Upper lobe of left lung (tissue), 6 donors: ENCODE measurements around the gene MRPS18A. TPM values are rescaled to one million over a fixed set of nuclear protein-coding genes. Genes with fewer than 3 reads are reported as not detected.

Source experiments
- ATAC-seq, 2 donors: fragments of 200-7000 bp; cut with Tn5 transposase; one replicate each; pipeline ENCODE4 v1.9.1; 2022; ENCODE audit warnings: mild to moderate bottlenecking in 2 of 2, moderate library complexity in 2 of 2; ENCODE audit not compliant: low FRiP score in 2 of 2
- DNase-seq, 2 donors: peaks; one replicate each; pipeline ENCODE4 v3.0.0-alpha.2; 2019 to 2020
- H3K27ac ChIP-seq, 4 donors: fragments of 200-600 bp; sonication (generic); one replicate each; pipeline ENCODE4 v1.5.1; 2016 to 2019
- H3K27me3 ChIP-seq, 4 donors: fragments of 200-600 bp; sonication (generic); one replicate each; pipeline ENCODE4 v1.5.1; 2017 to 2019
- H3K36me3 ChIP-seq, 4 donors: fragments of 200-600 bp; sonication (generic); one replicate each; pipeline ENCODE4 v1.5.1; 2016 to 2019
- H3K4me1 ChIP-seq, 4 donors: fragments of 200-600 bp; sonication (generic); one replicate each; pipeline ENCODE4 v1.5.1; 2018 to 2019
- H3K4me3 ChIP-seq, 4 donors: fragments of 200-600 bp; sonication (generic); one replicate each; pipeline ENCODE4 v1.5.1; 2017 to 2019; ENCODE audit warnings: mild to moderate bottlenecking in 2 of 4, moderate library complexity in 1 of 4
- H3K9me3 ChIP-seq, 4 donors: fragments of 200-600 bp; sonication (generic); one replicate each; pipeline ENCODE4 v1.5.1; 2018 to 2019
- EP300 ChIP-seq, 4 donors: sonication (generic); formaldehyde crosslinking; IDR thresholded peaks; one replicate each; pipeline ENCODE4 v1.5.1; 2017; ENCODE audit warnings: antibody characterized with exemption in 4 of 4, control low read depth in 2 of 4
- POLR2A ChIP-seq, 4 donors: fragments of 450-650 bp; IDR thresholded peaks; one replicate each; pipeline ENCODE4 v1.5.1; 2016 to 2017; ENCODE audit warnings: antibody characterized with exemption in 4 of 4, mild to moderate bottlenecking in 2 of 4
- POLR2AphosphoS5 ChIP-seq, 2 donors: sonication (generic); formaldehyde crosslinking; IDR thresholded peaks; one replicate each; pipeline ENCODE4 v1.5.1; 2017; ENCODE audit warnings: antibody characterized with exemption in 2 of 2
- WGBS, 2 donors: methylation state at CpG; one replicate each; pipeline ENCODE4 v1.1.5; 2017 to 2018; 5-methylcytosine and 5-hydroxymethylcytosine counted together
- total RNA-seq, 6 donors: library from RNA; depleted of rRNA in 4 of 6; stranded (reverse); fragments of >200 nt in 4 of 6; gene quantifications; one replicate each; pipeline versions ENCODE4 v1.1.0 to v1.2.1, GENCODE V29; 2016 to 2021
- TF ChIP-seq, protein P1 (sequence below), 6 experiments: fragments of 450-650 bp in 4 of 6; fragments of 200-600 bp in 2 of 6; sonication (generic) in 2 of 6; IDR thresholded peaks; one replicate each; pipeline ENCODE4 v1.5.1; 2016 to 2019; ENCODE audit warnings: antibody characterized with exemption in 6 of 6
- donor health status: DM: no; HTN: no; CAD: no; lungs with moderate emphysema.
- donor health status: DM: no; HTN: yes; CAD: no; lungs with severe emphysema.

MRPS18A gene
- total RNA-seq, 6 donors from 2014 or later, result 21.0 to 45.6 (median 33.4) TPM

DNA sequence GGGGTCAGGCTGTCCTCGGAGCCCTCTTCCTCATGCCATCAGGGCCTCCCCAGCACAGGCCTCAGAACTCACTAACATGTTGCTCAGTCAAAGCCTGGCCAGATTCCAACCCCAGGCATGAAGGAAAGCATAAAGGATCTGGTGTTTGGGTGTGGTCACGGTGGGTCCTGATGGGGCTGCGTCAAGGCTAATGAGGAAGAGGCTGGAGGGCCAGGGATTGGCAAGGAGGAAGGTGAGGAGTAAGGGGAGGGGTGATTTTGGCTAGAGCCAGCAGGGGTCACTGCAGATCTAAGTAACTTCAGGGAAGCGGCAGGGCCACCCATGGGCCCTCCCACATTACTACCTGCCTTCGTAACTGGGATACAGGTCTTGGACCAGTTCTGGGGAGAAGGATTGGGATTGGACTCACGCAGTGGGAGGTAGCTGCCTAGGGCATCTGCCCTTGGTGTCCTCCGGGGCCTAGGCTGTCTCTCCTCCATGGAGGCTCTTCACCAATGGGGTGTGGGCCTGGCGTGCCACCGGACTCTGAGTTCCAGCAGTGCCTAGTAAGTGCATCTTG, 36.2 kb upstream of the MRPS18A start:
- H3K4me1 ChIP-seq, result peaks cover 22 to 28% (median 25%) of the 10 kb centered on the region in 4 donors
- no peaks in the 10 kb centered on the region for H3K9me3 ChIP-seq
- H3K4me3 ChIP-seq, result no peak overlapping the region
- H3K36me3 ChIP-seq, result no peaks in the 10 kb centered on the region
- TF ChIP-seq, protein P1, sequence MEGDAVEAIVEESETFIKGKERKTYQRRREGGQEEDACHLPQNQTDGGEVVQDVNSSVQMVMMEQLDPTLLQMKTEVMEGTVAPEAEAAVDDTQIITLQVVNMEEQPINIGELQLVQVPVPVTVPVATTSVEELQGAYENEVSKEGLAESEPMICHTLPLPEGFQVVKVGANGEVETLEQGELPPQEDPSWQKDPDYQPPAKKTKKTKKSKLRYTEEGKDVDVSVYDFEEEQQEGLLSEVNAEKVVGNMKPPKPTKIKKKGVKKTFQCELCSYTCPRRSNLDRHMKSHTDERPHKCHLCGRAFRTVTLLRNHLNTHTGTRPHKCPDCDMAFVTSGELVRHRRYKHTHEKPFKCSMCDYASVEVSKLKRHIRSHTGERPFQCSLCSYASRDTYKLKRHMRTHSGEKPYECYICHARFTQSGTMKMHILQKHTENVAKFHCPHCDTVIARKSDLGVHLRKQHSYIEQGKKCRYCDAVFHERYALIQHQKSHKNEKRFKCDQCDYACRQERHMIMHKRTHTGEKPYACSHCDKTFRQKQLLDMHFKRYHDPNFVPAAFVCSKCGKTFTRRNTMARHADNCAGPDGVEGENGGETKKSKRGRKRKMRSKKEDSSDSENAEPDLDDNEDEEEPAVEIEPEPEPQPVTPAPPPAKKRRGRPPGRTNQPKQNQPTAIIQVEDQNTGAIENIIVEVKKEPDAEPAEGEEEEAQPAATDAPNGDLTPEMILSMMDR (IDR thresholded peaks at IDR 0.05), result peak; percentile 55 to 87 (median 72)
- no peak for TF ChIP-seq EP300 (IDR thresholded peaks at IDR 0.05)
- no peaks in the 10 kb centered on the region for H3K27me3 ChIP-seq
- H3K27ac ChIP-seq, result peak overlapping the region in 2 of 4 donors; percentile 75 to 76
- WGBS, 2 donors, result 31 to 53% methylated on average over 6 to 9 of the region's 9 CpGs
- DNase-seq (peak in 1 of 2 donors; percentile 91), ATAC-seq (peak; percentile 67 to 88)

DNA sequence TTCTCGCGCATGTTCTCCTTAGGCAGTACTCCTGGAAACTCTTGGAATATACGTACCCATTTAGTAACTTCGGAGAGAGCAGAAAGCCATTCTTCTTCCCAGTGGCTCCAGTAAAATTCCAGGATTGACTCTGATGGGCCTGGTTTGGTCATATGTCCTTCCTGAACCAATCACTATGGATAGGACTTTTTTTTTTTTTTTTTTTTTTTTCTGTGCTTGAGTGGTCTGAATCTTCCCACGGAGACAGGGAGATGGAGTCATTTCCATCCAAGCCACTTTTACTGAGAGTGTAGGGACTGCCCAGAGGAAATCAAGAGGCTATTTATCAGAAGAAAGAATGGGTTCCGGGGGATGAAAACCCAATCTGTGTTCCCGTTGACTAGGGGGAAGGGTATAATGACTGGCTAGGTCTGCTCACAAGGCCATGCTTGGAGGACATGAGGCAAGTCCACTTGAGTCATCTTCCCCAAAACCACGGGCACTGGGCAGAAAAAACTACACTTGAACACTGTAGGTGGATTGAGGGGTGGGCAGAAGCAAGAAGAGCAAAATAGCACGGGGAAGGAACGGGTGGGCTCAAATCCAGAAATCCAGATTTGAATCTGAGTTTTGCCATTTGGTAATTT, 35.4 kb upstream of the MRPS18A start:
- WGBS, 2 donors, result 78 to 85% methylated on average over 10 of the region's 10 CpGs
- no peak for TF ChIP-seq POLR2AphosphoS5 (IDR thresholded peaks at IDR 0.05)
- TF ChIP-seq POLR2A (IDR thresholded peaks at IDR 0.05), result no peak
- TF ChIP-seq, protein P1 (IDR thresholded peaks at IDR 0.05), result no peak
- TF ChIP-seq EP300 (IDR thresholded peaks at IDR 0.05), result no peak
- no peaks in the 10 kb centered on the region for H3K9me3 ChIP-seq
- no peak for ATAC-seq
- H3K36me3 ChIP-seq, result no peaks in the 10 kb centered on the region
- H3K27ac ChIP-seq, result no peak overlapping the region
- no peaks in the 10 kb centered on the region for H3K27me3 ChIP-seq
- no peak for DNase-seq
- H3K4me1 ChIP-seq, result peaks cover 22 to 29% (median 26%) of the 10 kb centered on the region in 4 donors
- H3K4me3 ChIP-seq, result no peak overlapping the region

DNA sequence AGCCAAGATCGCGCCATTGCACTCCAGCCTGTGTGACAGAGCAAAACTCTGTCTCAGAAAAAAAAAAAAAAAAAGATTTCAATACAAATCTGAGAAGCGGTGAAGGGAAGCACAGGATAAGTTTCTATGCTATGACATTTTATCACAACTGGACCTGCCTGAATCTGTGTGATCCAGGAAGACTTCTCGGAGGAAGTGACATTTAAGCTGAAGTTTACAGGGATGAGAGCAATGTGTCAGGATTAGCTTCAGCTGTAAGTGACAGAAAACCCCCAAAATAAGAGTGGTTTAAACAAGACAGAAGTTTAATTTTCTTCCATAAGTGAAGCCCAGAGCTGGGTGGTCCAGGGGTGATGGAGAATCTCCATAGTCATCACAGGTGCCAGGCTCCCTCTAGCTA, 33.4 kb upstream of the MRPS18A start:
- 77 to 94% methylated on average over 4 of the region's 4 CpGs for WGBS, 2 donors
- TF ChIP-seq, protein P1 (IDR thresholded peaks at IDR 0.05), result no peak
- TF ChIP-seq EP300 (IDR thresholded peaks at IDR 0.05) (no peak), POLR2A (IDR thresholded peaks at IDR 0.05) (no peak), POLR2AphosphoS5 (IDR thresholded peaks at IDR 0.05) (no peak)
- H3K36me3 ChIP-seq, result no peaks in the 10 kb centered on the region
- peaks cover 26 to 37% (median 32%) of the 10 kb centered on the region in 4 donors for H3K4me1 ChIP-seq
- no peaks in the 10 kb centered on the region for H3K27me3 ChIP-seq
- ATAC-seq, result no peak
- DNase-seq, result no peak
- H3K27ac ChIP-seq, result no peak overlapping the region
- no peaks in the 10 kb centered on the region for H3K9me3 ChIP-seq
- H3K4me3 ChIP-seq, result no peak overlapping the region

DNA sequence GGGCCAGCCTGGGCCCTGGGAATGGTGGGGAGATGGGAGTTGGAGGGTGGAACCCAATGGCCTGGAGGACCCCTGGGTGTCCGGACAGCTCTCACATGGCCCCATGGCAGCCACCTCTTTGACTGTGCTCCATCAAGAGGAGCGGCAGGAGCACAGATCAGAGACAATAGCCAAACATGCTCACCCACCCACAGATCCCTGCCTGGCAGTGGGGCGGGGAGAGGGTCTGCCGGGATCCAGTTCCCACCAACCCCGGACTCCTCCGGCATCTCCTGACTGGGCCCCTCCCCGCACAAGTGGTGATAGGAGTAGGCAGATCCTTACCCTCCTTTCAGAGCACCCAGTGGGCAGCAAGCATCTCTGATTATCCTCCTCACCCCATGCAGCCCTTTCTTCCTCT, 31.9 kb upstream of the MRPS18A start:
- Histone ChIP-seq H3K4me3 (no peak overlapping the region), H3K4me1 (peaks cover 15 to 31% (median 25%) of the 10 kb centered on the region in 4 donors), H3K9me3 (no peaks in the 10 kb centered on the region), H3K27me3 (no peaks in the 10 kb centered on the region), H3K27ac (peak overlapping the region in 2 of 4 donors; percentile 2 to 70), H3K36me3 (no peaks in the 10 kb centered on the region)
- TF ChIP-seq POLR2A (IDR thresholded peaks at IDR 0.05) (no peak), POLR2AphosphoS5 (IDR thresholded peaks at IDR 0.05) (no peak), EP300 (IDR thresholded peaks at IDR 0.05) (no peak)
- TF ChIP-seq, protein P1 (IDR thresholded peaks at IDR 0.05), result no peak
- DNase-seq (no peak), ATAC-seq (no peak)
- 90 to 99% methylated on average over 7 of the region's 7 CpGs for WGBS, 2 donors
